Measurements from ENCODE around the gene ITPK1. TPM values are rescaled to one million over a fixed set of nuclear protein-coding genes. Genes with fewer than 3 reads are reported as not detected.

ITPK1 gene
- polyA plus RNA-seq, 1 of the 3 experiments (the other 2 are of a cell fraction) = 23.2 TPM

DNA sequence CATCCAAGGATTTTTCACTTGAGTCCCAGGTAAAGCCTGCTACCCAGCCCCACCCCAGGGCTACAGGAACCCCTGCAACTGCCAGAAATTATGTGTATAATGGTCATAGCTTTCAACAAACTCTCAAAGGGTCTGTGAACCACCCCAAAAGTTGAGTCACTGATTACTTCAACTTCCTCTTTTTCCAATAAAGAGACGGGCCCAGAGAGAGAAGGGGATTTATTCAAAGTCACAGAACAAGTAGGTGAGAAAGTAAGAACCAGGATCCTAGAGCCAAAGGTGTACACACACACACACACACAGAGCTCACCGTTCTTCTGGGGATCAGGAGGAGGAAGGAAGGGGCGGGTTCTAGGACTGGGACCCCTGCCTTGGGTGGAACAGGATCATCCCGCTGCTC, 4.8 kb upstream of the ITPK1 start:
- WGBS (ENCODE audit: low lambda C conversion rate) = 64% methylated on average over 4 of the region's 4 CpGs
- ChIA-PET POLR2A (no interaction called here), CTCF (interaction anchor here (1.7 to 15.0 kb wide), 2 partner anchors 15 to 169 kb away, joined by 5 to 236 read pairs; no protein-coding TSS in a partner anchor)
- TF ChIP-seq SMC3 (IDR thresholded peaks at IDR 0.05; ENCODE audit: low read depth, low read length) = no peak
- no peak for TF ChIP-seq YY1 (IDR thresholded peaks at IDR 0.05; ENCODE audit: low read depth)
- TF ChIP-seq GATA2 (CRISPR knock-in tag; IDR thresholded peaks at IDR 0.05) = no peak
- TF ChIP-seq MXI1 (IDR thresholded peaks at IDR 0.05; ENCODE audit: low read depth, low read length) = no peak
- TF ChIP-seq, protein P1, sequence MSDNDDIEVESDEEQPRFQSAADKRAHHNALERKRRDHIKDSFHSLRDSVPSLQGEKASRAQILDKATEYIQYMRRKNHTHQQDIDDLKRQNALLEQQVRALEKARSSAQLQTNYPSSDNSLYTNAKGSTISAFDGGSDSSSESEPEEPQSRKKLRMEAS (IDR thresholded peaks at IDR 0.05; ENCODE audit: low read depth) = no peak
- no peak for TF ChIP-seq FOXJ3 (CRISPR knock-in tag; IDR thresholded peaks at IDR 0.05)
- TF ChIP-seq, protein P2, sequence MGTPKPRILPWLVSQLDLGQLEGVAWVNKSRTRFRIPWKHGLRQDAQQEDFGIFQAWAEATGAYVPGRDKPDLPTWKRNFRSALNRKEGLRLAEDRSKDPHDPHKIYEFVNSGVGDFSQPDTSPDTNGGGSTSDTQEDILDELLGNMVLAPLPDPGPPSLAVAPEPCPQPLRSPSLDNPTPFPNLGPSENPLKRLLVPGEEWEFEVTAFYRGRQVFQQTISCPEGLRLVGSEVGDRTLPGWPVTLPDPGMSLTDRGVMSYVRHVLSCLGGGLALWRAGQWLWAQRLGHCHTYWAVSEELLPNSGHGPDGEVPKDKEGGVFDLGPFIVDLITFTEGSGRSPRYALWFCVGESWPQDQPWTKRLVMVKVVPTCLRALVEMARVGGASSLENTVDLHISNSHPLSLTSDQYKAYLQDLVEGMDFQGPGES (IDR thresholded peaks at IDR 0.05; ENCODE audit: low read depth, low read length) = no peak
- TF ChIP-seq GABPA (IDR thresholded peaks at IDR 0.05; ENCODE audit: low read depth) = no peak
- TF ChIP-seq MEF2A (IDR thresholded peaks at IDR 0.05; ENCODE audit: borderline replicate concordance, low read depth) = no peak
- no peak for TF ChIP-seq JUND (IDR thresholded peaks at IDR 0.05)
- TF ChIP-seq, protein P3, sequence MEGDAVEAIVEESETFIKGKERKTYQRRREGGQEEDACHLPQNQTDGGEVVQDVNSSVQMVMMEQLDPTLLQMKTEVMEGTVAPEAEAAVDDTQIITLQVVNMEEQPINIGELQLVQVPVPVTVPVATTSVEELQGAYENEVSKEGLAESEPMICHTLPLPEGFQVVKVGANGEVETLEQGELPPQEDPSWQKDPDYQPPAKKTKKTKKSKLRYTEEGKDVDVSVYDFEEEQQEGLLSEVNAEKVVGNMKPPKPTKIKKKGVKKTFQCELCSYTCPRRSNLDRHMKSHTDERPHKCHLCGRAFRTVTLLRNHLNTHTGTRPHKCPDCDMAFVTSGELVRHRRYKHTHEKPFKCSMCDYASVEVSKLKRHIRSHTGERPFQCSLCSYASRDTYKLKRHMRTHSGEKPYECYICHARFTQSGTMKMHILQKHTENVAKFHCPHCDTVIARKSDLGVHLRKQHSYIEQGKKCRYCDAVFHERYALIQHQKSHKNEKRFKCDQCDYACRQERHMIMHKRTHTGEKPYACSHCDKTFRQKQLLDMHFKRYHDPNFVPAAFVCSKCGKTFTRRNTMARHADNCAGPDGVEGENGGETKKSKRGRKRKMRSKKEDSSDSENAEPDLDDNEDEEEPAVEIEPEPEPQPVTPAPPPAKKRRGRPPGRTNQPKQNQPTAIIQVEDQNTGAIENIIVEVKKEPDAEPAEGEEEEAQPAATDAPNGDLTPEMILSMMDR (IDR thresholded peaks at IDR 0.05) = no peak
- TF ChIP-seq NFIC (IDR thresholded peaks at IDR 0.05; ENCODE audit: borderline replicate concordance) = no peak
- TF ChIP-seq, protein P4, sequence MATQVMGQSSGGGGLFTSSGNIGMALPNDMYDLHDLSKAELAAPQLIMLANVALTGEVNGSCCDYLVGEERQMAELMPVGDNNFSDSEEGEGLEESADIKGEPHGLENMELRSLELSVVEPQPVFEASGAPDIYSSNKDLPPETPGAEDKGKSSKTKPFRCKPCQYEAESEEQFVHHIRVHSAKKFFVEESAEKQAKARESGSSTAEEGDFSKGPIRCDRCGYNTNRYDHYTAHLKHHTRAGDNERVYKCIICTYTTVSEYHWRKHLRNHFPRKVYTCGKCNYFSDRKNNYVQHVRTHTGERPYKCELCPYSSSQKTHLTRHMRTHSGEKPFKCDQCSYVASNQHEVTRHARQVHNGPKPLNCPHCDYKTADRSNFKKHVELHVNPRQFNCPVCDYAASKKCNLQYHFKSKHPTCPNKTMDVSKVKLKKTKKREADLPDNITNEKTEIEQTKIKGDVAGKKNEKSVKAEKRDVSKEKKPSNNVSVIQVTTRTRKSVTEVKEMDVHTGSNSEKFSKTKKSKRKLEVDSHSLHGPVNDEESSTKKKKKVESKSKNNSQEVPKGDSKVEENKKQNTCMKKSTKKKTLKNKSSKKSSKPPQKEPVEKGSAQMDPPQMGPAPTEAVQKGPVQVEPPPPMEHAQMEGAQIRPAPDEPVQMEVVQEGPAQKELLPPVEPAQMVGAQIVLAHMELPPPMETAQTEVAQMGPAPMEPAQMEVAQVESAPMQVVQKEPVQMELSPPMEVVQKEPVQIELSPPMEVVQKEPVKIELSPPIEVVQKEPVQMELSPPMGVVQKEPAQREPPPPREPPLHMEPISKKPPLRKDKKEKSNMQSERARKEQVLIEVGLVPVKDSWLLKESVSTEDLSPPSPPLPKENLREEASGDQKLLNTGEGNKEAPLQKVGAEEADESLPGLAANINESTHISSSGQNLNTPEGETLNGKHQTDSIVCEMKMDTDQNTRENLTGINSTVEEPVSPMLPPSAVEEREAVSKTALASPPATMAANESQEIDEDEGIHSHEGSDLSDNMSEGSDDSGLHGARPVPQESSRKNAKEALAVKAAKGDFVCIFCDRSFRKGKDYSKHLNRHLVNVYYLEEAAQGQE (IDR thresholded peaks at IDR 0.05; ENCODE audit: low read depth, low read length) = no peak
- TF ChIP-seq TCF12 (IDR thresholded peaks at IDR 0.05) = no peak
- TF ChIP-seq ELF1 (IDR thresholded peaks at IDR 0.05) = no peak
- TF ChIP-seq NRF1 (IDR thresholded peaks at IDR 0.05; ENCODE audit: low read depth, low read length) = no peak
- TF ChIP-seq RCOR1 (IDR thresholded peaks at IDR 0.05; ENCODE audit: low read length) = no peak
- TF ChIP-seq, protein P5, sequence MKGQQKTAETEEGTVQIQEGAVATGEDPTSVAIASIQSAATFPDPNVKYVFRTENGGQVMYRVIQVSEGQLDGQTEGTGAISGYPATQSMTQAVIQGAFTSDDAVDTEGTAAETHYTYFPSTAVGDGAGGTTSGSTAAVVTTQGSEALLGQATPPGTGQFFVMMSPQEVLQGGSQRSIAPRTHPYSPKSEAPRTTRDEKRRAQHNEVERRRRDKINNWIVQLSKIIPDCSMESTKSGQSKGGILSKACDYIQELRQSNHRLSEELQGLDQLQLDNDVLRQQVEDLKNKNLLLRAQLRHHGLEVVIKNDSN (IDR thresholded peaks at IDR 0.05; ENCODE audit: borderline replicate concordance, low read depth) = no peak
- Histone ChIP-seq H3F3A (replicated peaks; ENCODE audit: insufficient read depth) (peaks cover 5% of the 10 kb centered on the region), H3K36me3 (replicated peaks in 1 of 2; ENCODE audit: control insufficient read depth in 1 of 2, insufficient read depth in 2 of 2, low read length in 1 of 2) (no peaks in the 10 kb centered on the region), H3K27ac (ENCODE audit: low read depth in 2 of 2, low read length in 1 of 2) (no peak overlapping the region), H3K79me2 (ENCODE audit: insufficient read depth) (no peaks in the 10 kb centered on the region), H3K9me3 (no peaks in the 10 kb centered on the region), H3K27me3 (ENCODE audit: insufficient read depth) (no peaks in the 10 kb centered on the region), H3K4me3 (ENCODE audit: low read depth in 2 of 2, low read length in 1 of 2) (no peak overlapping the region), H3K9me2 (no peaks in the 10 kb centered on the region), H4K20me1 (ENCODE audit: insufficient read depth) (no peaks in the 10 kb centered on the region), H3K4me1 (ENCODE audit: control insufficient read depth in 1 of 2, insufficient read depth in 2 of 2, low read depth in 1 of 2, low read length in 1 of 2) (peaks cover 0 to 4% of the 10 kb centered on the region in 2 experiments; a peak in 1 of 4 replicates), H2AFZ (ENCODE audit: low read depth) (no peak overlapping the region), H3K9ac (no peak overlapping the region), H3K4me2 (no peak overlapping the region)
- no peak for DNase-seq

All from SK-N-SH (cell line).